MCF 10A (cell line): ENCODE results near the gene SNCB. TPM values are rescaled to one million over a fixed set of nuclear protein-coding genes. Genes with fewer than 3 reads are reported as not detected.

Experiments used
- BruUV-seq: library from RNA; stranded (reverse); fragments of 400-500 nt; replicated peaks from 2 replicates; lab custom pipeline; 2021; lab: Mats Ljungman, UMichigan
- CTCF ChIA-PET: fragments of 300-600 bp; sonication (Branson Sonifier 250); formaldehyde crosslinking; extraction: SDS; loops from one replicate; lab custom pipeline; 2021; ENCODE audit warnings: antibody characterized with exemption, inconsistent platforms; lab: Yijun Ruan, JAX
- POLR2A ChIA-PET: fragments of 300-600, 350-650 bp; sonication (Branson Sonifier 250); formaldehyde crosslinking; extraction: SDS; loops from one replicate; lab custom pipeline; 2020; ENCODE audit warnings: antibody characterized with exemption, inconsistent platforms; lab: Yijun Ruan, JAX
- DNase-seq: peaks from one replicate; pipeline ENCODE4 v3.0.0-alpha.2; 2018; ENCODE audit not compliant: unreplicated experiment
- H3K27ac Mint-ChIP-seq: one replicate; pipeline ENCODE4 v1.8.0; 2022; ENCODE audit warnings: mild to moderate bottlenecking, low read depth, mixed read lengths; ENCODE audit not compliant: unreplicated experiment
- H3K27me3 Mint-ChIP-seq: one replicate; pipeline ENCODE4 v1.8.0; 2022; ENCODE audit warnings: mixed read lengths; ENCODE audit not compliant: insufficient read depth, unreplicated experiment
- H3K36me3 Mint-ChIP-seq: one replicate; pipeline ENCODE4 v1.8.0; 2022; ENCODE audit warnings: mild to moderate bottlenecking, moderate library complexity, mixed read lengths; ENCODE audit not compliant: insufficient read depth, unreplicated experiment
- H3K4me1 Mint-ChIP-seq: one replicate; pipeline ENCODE4 v1.8.0; 2022; ENCODE audit warnings: mixed read lengths; ENCODE audit not compliant: insufficient read depth, unreplicated experiment
- H3K4me3 Mint-ChIP-seq: one replicate; pipeline ENCODE4 v1.8.0; 2022; ENCODE audit warnings: mild to moderate bottlenecking, moderate library complexity, mixed read lengths; ENCODE audit not compliant: unreplicated experiment
- H3K9me3 Mint-ChIP-seq: one replicate; pipeline ENCODE4 v1.8.0; 2022; ENCODE audit warnings: mixed read lengths; ENCODE audit not compliant: unreplicated experiment
- CTCF ChIP-seq: fragments of 200-600 bp; IDR thresholded peaks from one replicate; pipeline ENCODE4 v1.8.0; 2022; ENCODE audit warnings: antibody characterized with exemption, mild to moderate bottlenecking; ENCODE audit not compliant: unreplicated experiment
- intact Hi-C: fragments of 100-400 bp; cut with micrococcal nuclease; formaldehyde crosslinking; loops from 2 replicates; pipeline ENCODE4 v1.14.1; 2022
- total RNA-seq: library from RNA; stranded (reverse); gene quantifications from 2 replicates; pipeline ENCODE4 v1.2.3, GENCODE V29; 2022

SNCB gene
- total RNA-seq, 1 experiment from 2014 or later = not detected

GRCh38 chr5:176589039-176589769, 41.1 kb downstream of the SNCB start:
- no peak for DNase-seq
- Mint-ChIP-seq H3K4me1 (no peaks in the 10 kb centered on the region), H3K27ac (no peak overlapping the region), H3K4me3 (no peak overlapping the region), H3K27me3 (no peaks in the 10 kb centered on the region), H3K9me3 (peaks cover 9% of the 10 kb centered on the region), H3K36me3 (no peaks in the 10 kb centered on the region)
- TF ChIP-seq CTCF = no peak
- no TSS peak for BruUV-seq
- intact Hi-C loops = no loop called here
- POLR2A ChIA-PET = interaction anchor here (0.7 to 1.6 kb wide), 3 partner anchors 19 to 71 kb away, joined by 3 to 4 read pairs (median 3); partner anchors contain the start of gene TSPAN17
- CTCF ChIA-PET = interaction anchor here (0.6 to 2.0 kb wide), 4 partner anchors 10 to 40 kb away, joined by 3 to 16 read pairs (median 3); partner anchors contain the start of gene CDHR2

- H3K9me3 Mint-ChIP-seq = peaks cover 9% of the 10 kb centered on the region
- no peak overlapping the region for H3K4me3 Mint-ChIP-seq
- H3K36me3 Mint-ChIP-seq = no peaks in the 10 kb centered on the region
- DNase-seq = no peak
- no peak for TF ChIP-seq CTCF
- ChIA-PET POLR2A (no interaction called here), CTCF (interaction anchor here (0.8 to 5.6 kb wide), 3 partner anchors 9 to 70 kb away, joined by 3 to 55 read pairs (median 6); no protein-coding TSS in a partner anchor)
- intact Hi-C loops = no loop called here
- H3K27me3 Mint-ChIP-seq = no peaks in the 10 kb centered on the region
- H3K4me1 Mint-ChIP-seq = no peaks in the 10 kb centered on the region
- no peak overlapping the region for H3K27ac Mint-ChIP-seq
- BruUV-seq = no TSS peak
Observed at GRCh38 chr5:176588297-176588696, 42.0 kb downstream of the SNCB start.

- DNase-seq = no peak
- Mint-ChIP-seq H3K27me3 (no peaks in the 10 kb centered on the region), H3K36me3 (no peaks in the 10 kb centered on the region), H3K4me3 (no peak overlapping the region), H3K9me3 (peaks cover 9% of the 10 kb centered on the region), H3K4me1 (no peaks in the 10 kb centered on the region), H3K27ac (no peak overlapping the region)
- intact Hi-C loops = no loop called here
- ChIA-PET POLR2A (interaction anchor here (0.7 kb wide), 1 partner anchor 50 kb away, joined by 4 read pairs; the partner anchor contains the start of gene RNF44), CTCF (interaction anchor here (0.6 to 5.6 kb wide), 6 partner anchors 8 to 171 kb away, joined by 3 to 55 read pairs (median 6); partner anchors contain the start of gene CLTB)
- TF ChIP-seq CTCF = no peak
- no TSS peak for BruUV-seq
Observed at GRCh38 chr5:176587398-176587797, 42.9 kb downstream of the SNCB start.

GRCh38 chr5:176583076-176583475, 47.3 kb downstream of the SNCB start:
- intact Hi-C loops = no loop called here
- no peak for TF ChIP-seq CTCF
- Mint-ChIP-seq H3K4me1 (peaks cover 4% of the 10 kb centered on the region), H3K9me3 (peaks cover 2% of the 10 kb centered on the region), H3K4me3 (no peak overlapping the region), H3K27me3 (no peaks in the 10 kb centered on the region), H3K27ac (no peak overlapping the region), H3K36me3 (no peaks in the 10 kb centered on the region)
- ChIA-PET POLR2A (no interaction called here), CTCF (interaction anchor here (0.5 to 5.6 kb wide), 5 partner anchors 9 to 852 kb away, joined by 3 to 55 read pairs (median 3); no protein-coding TSS in a partner anchor)
- DNase-seq = no peak
- BruUV-seq = no TSS peak
